Fibroblast of lung (primary cell): ENCODE results near the gene GDF7. TPM values are rescaled to one million over a fixed set of nuclear protein-coding genes. Genes with fewer than 3 reads are reported as not detected.
"Not testable (repeated sequence)": the region's sequence is repeated elsewhere in the genome, so short reads cannot be mapped to it uniquely, and the experiment has no call there.

Experiments
- DNase-seq, 2 donors: peaks; one replicate each; pipeline versions ENCODE4 v3.0.0 to v3.0.0-alpha.2; 2010; ENCODE audit warnings: low read depth in 2 of 2
- H2AFZ ChIP-seq: 2 replicates; pipeline ENCODE4 v1.5.1; 2012; ENCODE audit warnings: low read length, control low read depth, inconsistent platforms
- H3K27ac ChIP-seq: 2 replicates; pipeline ENCODE4 v1.5.1; 2011; ENCODE audit warnings: low read length, control low read depth; ENCODE audit not compliant: insufficient read depth
- H3K27me3 ChIP-seq: 2 replicates; pipeline ENCODE4 v1.5.1; 2011; ENCODE audit warnings: mild to moderate bottlenecking, low read length; ENCODE audit not compliant: control insufficient read depth, insufficient read depth
- H3K36me3 ChIP-seq: 2 replicates; pipeline ENCODE4 v1.5.1; 2011; ENCODE audit warnings: low read length; ENCODE audit not compliant: control insufficient read depth, insufficient read depth
- H3K4me1 ChIP-seq: 2 replicates; pipeline ENCODE4 v1.5.1; 2011; ENCODE audit warnings: low read length; ENCODE audit not compliant: control insufficient read depth, insufficient read depth; ENCODE audit errors: extremely low read depth
- H3K4me2 ChIP-seq: 2 replicates; pipeline ENCODE4 v1.5.1; 2011; ENCODE audit warnings: low read length, control low read depth; ENCODE audit not compliant: insufficient read depth; ENCODE audit errors: extremely low read depth
- H3K4me3 ChIP-seq, 4 experiments: fragments of 200-600 bp in 1 of 4; sonication (generic) in 1 of 4; replicated peaks in 1 of 4; 2 replicates each; pipeline ENCODE4 v1.5.1; 2011 to 2016; ENCODE audit warnings: low read length in 4 of 4, low read depth in 3 of 4, mild to moderate bottlenecking in 3 of 4, control low read depth in 2 of 4, inconsistent platforms in 1 of 4, mixed read lengths in 1 of 4; ENCODE audit not compliant: insufficient read depth in 1 of 4; ENCODE audit errors: control extremely low read depth in 1 of 4
- H3K79me2 ChIP-seq: 2 replicates; pipeline ENCODE4 v1.5.1; 2012; ENCODE audit warnings: mild to moderate bottlenecking, low read length, inconsistent platforms; ENCODE audit not compliant: control insufficient read depth, insufficient read depth
- H3K9ac ChIP-seq: 2 replicates; pipeline ENCODE4 v1.5.1; 2011; ENCODE audit warnings: mild to moderate bottlenecking, low read length, control low read depth; ENCODE audit not compliant: insufficient read depth
- H3K9me3 ChIP-seq: 2 replicates; pipeline ENCODE4 v1.5.1; 2012; ENCODE audit warnings: low read depth, low read length; ENCODE audit not compliant: control insufficient read depth, insufficient read depth
- H4K20me1 ChIP-seq: 2 replicates; pipeline ENCODE4 v1.5.1; 2011; ENCODE audit warnings: low read length; ENCODE audit not compliant: control insufficient read depth, insufficient read depth; ENCODE audit errors: extremely low read depth
- CTCF ChIP-seq, 2 donors: IDR thresholded peaks in 1 of 2; conservative IDR thresholded peaks in 1 of 2; 1 replicate in 1 of 2; 2 replicates in 1 of 2; pipeline ENCODE4 v1.5.1; 2011 to 2012; ENCODE audit warnings: low read length in 2 of 2, control low read depth in 1 of 2, inconsistent platforms in 1 of 2, low read depth in 1 of 2, mild to moderate bottlenecking in 1 of 2
- EZH2 ChIP-seq: IDR thresholded peaks from 2 replicates; pipeline ENCODE4 v1.5.1; 2012; ENCODE audit warnings: low read length, control low read depth, mild to moderate bottlenecking; ENCODE audit errors: missing control alignments
- polyA plus RNA-seq, 2 donors: library from polyadenylated mRNA; depleted of rRNA in 1 of 2; stranded (reverse) in 1 of 2; unstranded in 1 of 2; fragments of >200 nt; gene quantifications; 2 replicates each; pipeline ENCODE4 v1.2.1, GENCODE V29; 2011 to 2012; ENCODE audit warnings: missing spikeins in 1 of 2
- total RNA-seq: library from RNA; depleted of rRNA; stranded (reverse); fragments of >200 nt; gene quantifications from 2 replicates; pipeline ENCODE4 v1.2.1, GENCODE V29; 2014

The GDF7 gene
- total and polyA plus RNA-seq, 2 donors (not counting 1 experiment from before 2014, with no cell fraction given), result 0.33 TPM; not detected in 1

- not testable (repeated sequence) for H3K79me2 ChIP-seq, H3K9me3 ChIP-seq, H3K4me2 ChIP-seq, H2AFZ ChIP-seq, H3K27me3 ChIP-seq, H3K9ac ChIP-seq, H4K20me1 ChIP-seq, H3K4me3 ChIP-seq, H3K27ac ChIP-seq, DNase-seq, H3K4me1 ChIP-seq, H3K36me3 ChIP-seq
Measured at GRCh38 chr2:20714412-20714811, 47.5 kb downstream of the GDF7 start.

- H3K27me3 ChIP-seq, H2AFZ ChIP-seq, H3K36me3 ChIP-seq, H3K9me3 ChIP-seq, H3K27ac ChIP-seq, H3K79me2 ChIP-seq, H3K9ac ChIP-seq, H3K4me3 ChIP-seq, H4K20me1 ChIP-seq, H3K4me2 ChIP-seq, H3K4me1 ChIP-seq, DNase-seq: not testable (repeated sequence)
Measured at GRCh38 chr2:20716164-20716563, 49.2 kb downstream of the GDF7 start.

GRCh38 chr2:20717641-20718040 is 50.7 kb downstream of the GDF7 start:
- Histone ChIP-seq H3K36me3 (no peaks in the 10 kb centered on the region), H3K9me3 (no peaks in the 10 kb centered on the region), H3K4me3 (no peak overlapping the region), H2AFZ (no peak overlapping the region), H3K27me3 (no peaks in the 10 kb centered on the region), H4K20me1 (no peaks in the 10 kb centered on the region), H3K9ac (no peak overlapping the region), H3K4me1 (no peaks in the 10 kb centered on the region), H3K27ac (no peak overlapping the region), H3K4me2 (no peak overlapping the region), H3K79me2 (no peaks in the 10 kb centered on the region)
- no peak for DNase-seq
- TF ChIP-seq EZH2 (no peak), CTCF (conservative IDR thresholded peaks at IDR 0.05 in 1 of 2, IDR thresholded peaks at IDR 0.05 in 1 of 2; ENCODE audit: low read depth in 1 of 2, low read length in 2 of 2) (no peak)

GRCh38 chr2:20722592-20723240 is 55.8 kb downstream of the GDF7 start:
- H3K27ac ChIP-seq, result no peak overlapping the region

More at GRCh38 chr2:20722592-20723240, 55.8 kb downstream of the GDF7 start:
- no peak overlapping the region for H3K4me2 ChIP-seq
- no peak overlapping the region for H3K9ac ChIP-seq
- no peaks in the 10 kb centered on the region for H3K4me1 ChIP-seq
- H3K27me3 ChIP-seq, result no peaks in the 10 kb centered on the region
- TF ChIP-seq CTCF (conservative IDR thresholded peaks at IDR 0.05 in 1 of 2, IDR thresholded peaks at IDR 0.05 in 1 of 2; ENCODE audit: low read depth in 1 of 2, low read length in 2 of 2) (no peak), EZH2 (no peak)
- H3K36me3 ChIP-seq, result no peaks in the 10 kb centered on the region
- H2AFZ ChIP-seq, result no peak overlapping the region
- DNase-seq, result peak; percentile 26 to 38
- no peaks in the 10 kb centered on the region for H3K79me2 ChIP-seq
- H3K9me3 ChIP-seq, result no peaks in the 10 kb centered on the region
- no peaks in the 10 kb centered on the region for H4K20me1 ChIP-seq
- H3K4me3 ChIP-seq, result no peak overlapping the region
